Esophagus squamous epithelium (tissue), 4 donors: ENCODE results near the gene PPP1R14C.

ENCODE experiments used
- POLR2A ChIP-seq, 4 donors: fragments of 450-650 bp; IDR thresholded peaks; one replicate each; pipeline ENCODE4 v1.6.1; 2017; ENCODE audit warnings: antibody characterized with exemption in 4 of 4, mild to moderate bottlenecking in 4 of 4, moderate library complexity in 3 of 4
- TF ChIP-seq, protein P1 (sequence below), 6 experiments: fragments of 450-650 bp in 4 of 6; fragments of 200-600 bp in 2 of 6; sonication (generic) in 2 of 6; IDR thresholded peaks; one replicate each; pipeline ENCODE4 v1.5.1; 2016 to 2019; ENCODE audit warnings: antibody characterized with exemption in 6 of 6, mild to moderate bottlenecking in 4 of 6, moderate library complexity in 4 of 6

DNA sequence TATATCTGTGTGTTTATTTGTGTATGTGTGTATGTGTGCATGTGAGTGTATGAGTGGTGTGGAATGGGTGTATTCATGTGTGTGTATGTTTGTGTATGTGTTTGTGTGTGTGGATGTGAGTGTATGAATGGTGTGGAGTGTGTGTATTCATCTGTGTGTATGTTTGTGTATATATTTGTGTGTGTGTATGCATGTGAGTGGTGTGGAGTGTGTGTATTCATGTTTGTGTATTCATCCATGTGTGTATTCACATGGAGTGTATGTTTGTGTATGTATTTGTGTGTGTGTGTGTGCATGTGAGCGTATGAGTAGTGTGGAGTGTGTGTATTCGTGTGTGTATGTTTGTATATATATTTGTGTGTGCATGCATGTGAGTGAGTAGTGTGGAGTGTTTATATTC lies 66.6 kb downstream of the PPP1R14C start:
- TF ChIP-seq, protein P1, sequence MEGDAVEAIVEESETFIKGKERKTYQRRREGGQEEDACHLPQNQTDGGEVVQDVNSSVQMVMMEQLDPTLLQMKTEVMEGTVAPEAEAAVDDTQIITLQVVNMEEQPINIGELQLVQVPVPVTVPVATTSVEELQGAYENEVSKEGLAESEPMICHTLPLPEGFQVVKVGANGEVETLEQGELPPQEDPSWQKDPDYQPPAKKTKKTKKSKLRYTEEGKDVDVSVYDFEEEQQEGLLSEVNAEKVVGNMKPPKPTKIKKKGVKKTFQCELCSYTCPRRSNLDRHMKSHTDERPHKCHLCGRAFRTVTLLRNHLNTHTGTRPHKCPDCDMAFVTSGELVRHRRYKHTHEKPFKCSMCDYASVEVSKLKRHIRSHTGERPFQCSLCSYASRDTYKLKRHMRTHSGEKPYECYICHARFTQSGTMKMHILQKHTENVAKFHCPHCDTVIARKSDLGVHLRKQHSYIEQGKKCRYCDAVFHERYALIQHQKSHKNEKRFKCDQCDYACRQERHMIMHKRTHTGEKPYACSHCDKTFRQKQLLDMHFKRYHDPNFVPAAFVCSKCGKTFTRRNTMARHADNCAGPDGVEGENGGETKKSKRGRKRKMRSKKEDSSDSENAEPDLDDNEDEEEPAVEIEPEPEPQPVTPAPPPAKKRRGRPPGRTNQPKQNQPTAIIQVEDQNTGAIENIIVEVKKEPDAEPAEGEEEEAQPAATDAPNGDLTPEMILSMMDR (IDR thresholded peaks at IDR 0.05) = no peak
- TF ChIP-seq POLR2A (IDR thresholded peaks at IDR 0.05) = no peak
